Measurements from ENCODE around the gene PFDN2.

PFDN2 gene

GRCh38 chr1:161095230-161095629, 22.6 kb downstream of the PFDN2 start:
- Histone ChIP-seq H3K4me3 (no peak overlapping the region), H3K27ac (no peak overlapping the region)
- no peak for TF ChIP-seq CTCF (IDR thresholded peaks at IDR 0.05)
- no peak for DNase-seq (ENCODE audit: low spot score)

- Histone ChIP-seq H3K4me3 (no peak overlapping the region), H3K27ac (no peak overlapping the region)
- no peak for DNase-seq (ENCODE audit: low spot score)
- no peak for TF ChIP-seq CTCF (IDR thresholded peaks at IDR 0.05)
Observed at GRCh38 chr1:161094481-161094880, 23.4 kb downstream of the PFDN2 start.

- no peak overlapping the region for H3K27ac ChIP-seq
- no peak overlapping the region for H3K4me3 ChIP-seq
- no peak for DNase-seq (ENCODE audit: low spot score)
- TF ChIP-seq CTCF (IDR thresholded peaks at IDR 0.05): no peak
Observed at GRCh38 chr1:161092621-161093028, 25.2 kb downstream of the PFDN2 start.

GRCh38 chr1:161091796-161092507, 25.9 kb downstream of the PFDN2 start:
- Histone ChIP-seq H3K27ac (no peak overlapping the region), H3K4me3 (no peak overlapping the region)
- no peak for TF ChIP-seq CTCF (IDR thresholded peaks at IDR 0.05)
- no peak for DNase-seq (ENCODE audit: low spot score)

GRCh38 chr1:161091093-161091492, 26.7 kb downstream of the PFDN2 start:
- DNase-seq (ENCODE audit: low spot score): no peak
- TF ChIP-seq CTCF (IDR thresholded peaks at IDR 0.05): no peak
- H3K27ac ChIP-seq: no peak overlapping the region
- no peak overlapping the region for H3K4me3 ChIP-seq

GRCh38 chr1:161090617-161091016, 27.2 kb downstream of the PFDN2 start:
- no peak for DNase-seq (ENCODE audit: low spot score)
- Histone ChIP-seq H3K27ac (no peak overlapping the region), H3K4me3 (no peak overlapping the region)
- no peak for TF ChIP-seq CTCF (IDR thresholded peaks at IDR 0.05)

GRCh38 chr1:161089938-161090337, 27.9 kb downstream of the PFDN2 start:
- TF ChIP-seq CTCF (IDR thresholded peaks at IDR 0.05): no peak
- H3K4me3 ChIP-seq: no peak overlapping the region
- DNase-seq (ENCODE audit: low spot score): no peak
- no peak overlapping the region for H3K27ac ChIP-seq
